Globus pallidus (tissue), 1 donor: ENCODE data around the gene KCNAB1.
A peak's percentile ranks its signal among the peaks of the same experiment; 100 is the strongest.
"Not testable (repeated sequence)": the region's sequence is repeated elsewhere in the genome, so short reads cannot be mapped to it uniquely, and the experiment has no call there.

Experiments
- DNase-seq: peaks from one replicate; pipeline ENCODE4 v3.0.0-alpha.2; 2015; ENCODE audit warnings: low spot score

Gene KCNAB1

GRCh38 chr3:156137397-156137796 is 17.0 kb downstream of the KCNAB1 start:
- not testable (repeated sequence) for DNase-seq

DNA sequence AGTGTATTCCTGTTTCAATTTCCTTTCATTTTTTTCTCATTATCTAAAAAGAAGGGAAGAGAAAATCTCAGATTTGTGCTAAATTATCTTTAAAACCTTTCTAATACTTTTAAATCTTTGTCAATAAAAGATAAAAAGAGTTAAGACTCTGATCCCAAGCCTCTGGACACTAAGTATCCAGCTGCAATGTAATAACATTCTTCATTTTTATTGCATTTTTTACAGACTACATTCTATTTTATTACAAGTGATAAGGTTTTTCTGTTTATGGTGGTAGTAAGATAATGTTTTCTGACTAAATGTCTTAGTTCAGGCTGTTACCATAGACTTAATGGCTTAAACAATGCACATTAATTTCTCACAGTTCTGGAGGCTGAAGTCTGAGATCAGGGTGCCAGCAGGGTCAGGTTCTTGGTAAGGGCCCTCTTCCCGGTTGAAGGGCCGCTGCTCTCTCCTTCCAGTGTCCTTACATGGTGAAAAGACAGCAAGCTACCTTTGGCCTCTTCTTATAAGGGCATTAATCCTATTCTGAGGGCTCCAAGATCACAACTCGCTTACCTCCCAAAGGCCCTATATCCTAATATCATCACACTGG is 19.7 kb downstream of the KCNAB1 start:
- no peak for DNase-seq

DNA sequence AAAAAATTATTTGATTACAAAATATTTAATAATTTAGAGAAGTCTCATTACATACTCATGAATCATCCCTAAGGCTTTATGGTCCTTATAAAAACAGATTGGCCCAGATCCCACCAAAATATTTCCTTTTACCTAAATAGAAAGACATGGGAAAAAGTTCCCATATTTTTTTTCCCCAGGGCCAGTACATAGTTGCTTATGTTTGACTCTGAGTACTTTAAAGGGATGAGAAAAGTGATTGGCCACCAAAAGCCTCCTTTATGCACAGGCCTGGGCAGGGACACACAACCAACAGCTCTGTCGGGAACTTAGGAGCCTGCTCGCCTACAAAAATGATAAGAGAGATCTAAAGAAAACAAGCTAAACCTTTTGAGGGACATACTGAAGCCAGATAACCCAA is 22.3 kb downstream of the KCNAB1 start:
- DNase-seq, result no peak

- DNase-seq, result no peak
Observed at GRCh38 chr3:156143136-156143535, 22.8 kb downstream of the KCNAB1 start.

DNA sequence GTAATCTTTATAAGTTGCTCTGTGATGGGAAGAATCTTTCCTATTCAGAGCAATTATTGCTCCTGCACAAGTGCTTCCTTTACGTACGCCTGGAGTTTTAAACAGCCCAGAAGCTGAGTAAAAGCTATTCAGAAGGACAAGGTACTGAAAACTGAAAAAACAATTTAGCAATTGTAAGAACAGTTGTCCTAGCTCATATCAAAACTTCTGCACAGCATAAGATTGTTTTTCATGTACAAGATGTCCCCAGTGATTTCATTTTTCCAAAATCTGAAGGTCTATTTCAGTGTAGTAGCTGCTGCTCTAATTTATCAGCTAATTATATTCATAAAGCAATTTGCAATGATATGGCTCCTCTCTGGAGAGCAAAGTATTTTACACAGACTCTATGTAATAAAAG is 23.7 kb downstream of the KCNAB1 start:
- DNase-seq, result no peak

- no peak for DNase-seq
Observed at GRCh38 chr3:156145866-156146265, 25.5 kb downstream of the KCNAB1 start.

- no peak for DNase-seq
Observed at GRCh38 chr3:156148345-156148945, 28.1 kb downstream of the KCNAB1 start.

DNA sequence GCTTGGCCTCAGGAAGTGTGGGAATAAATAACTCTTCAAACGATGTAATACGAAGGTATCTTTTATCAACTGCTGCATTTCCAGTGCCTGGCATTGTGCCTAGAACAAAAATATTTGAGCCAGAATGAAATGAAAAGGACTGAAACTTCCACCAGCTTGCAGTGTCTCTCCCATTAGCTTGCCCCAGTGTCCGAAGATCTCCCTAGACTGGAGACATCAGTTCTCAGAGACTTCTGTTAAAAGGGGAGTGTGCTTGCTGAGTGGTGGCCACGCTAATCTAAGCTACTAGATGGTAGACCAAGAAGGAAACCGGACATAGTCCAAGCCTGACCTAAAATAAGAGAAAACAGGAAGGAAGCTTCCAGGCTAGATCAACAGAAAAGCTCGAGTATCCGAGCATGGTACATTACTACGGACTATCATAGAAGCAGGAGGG is 28.6 kb downstream of the KCNAB1 start:
- peak; percentile 37 for DNase-seq

DNA sequence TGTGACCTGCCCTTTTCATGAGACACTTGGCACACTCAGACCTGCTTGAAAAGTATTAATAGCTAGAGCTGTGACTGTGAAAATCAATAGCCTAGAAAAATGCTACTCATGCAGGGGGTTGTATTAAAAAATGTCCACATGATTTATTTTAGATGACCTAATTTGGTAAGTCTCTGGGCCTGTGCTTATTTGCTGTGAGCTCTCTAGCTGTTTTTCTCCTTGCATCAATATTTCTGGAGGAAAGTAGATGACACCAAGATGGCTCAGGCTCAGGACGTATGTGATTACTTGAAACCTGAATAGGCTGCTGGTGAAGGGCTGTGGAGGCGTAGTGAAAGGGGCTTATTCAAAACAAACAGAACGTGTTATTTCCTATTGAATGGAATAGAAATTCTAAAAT is 29.5 kb downstream of the KCNAB1 start:
- peak; percentile 23 for DNase-seq

DNA sequence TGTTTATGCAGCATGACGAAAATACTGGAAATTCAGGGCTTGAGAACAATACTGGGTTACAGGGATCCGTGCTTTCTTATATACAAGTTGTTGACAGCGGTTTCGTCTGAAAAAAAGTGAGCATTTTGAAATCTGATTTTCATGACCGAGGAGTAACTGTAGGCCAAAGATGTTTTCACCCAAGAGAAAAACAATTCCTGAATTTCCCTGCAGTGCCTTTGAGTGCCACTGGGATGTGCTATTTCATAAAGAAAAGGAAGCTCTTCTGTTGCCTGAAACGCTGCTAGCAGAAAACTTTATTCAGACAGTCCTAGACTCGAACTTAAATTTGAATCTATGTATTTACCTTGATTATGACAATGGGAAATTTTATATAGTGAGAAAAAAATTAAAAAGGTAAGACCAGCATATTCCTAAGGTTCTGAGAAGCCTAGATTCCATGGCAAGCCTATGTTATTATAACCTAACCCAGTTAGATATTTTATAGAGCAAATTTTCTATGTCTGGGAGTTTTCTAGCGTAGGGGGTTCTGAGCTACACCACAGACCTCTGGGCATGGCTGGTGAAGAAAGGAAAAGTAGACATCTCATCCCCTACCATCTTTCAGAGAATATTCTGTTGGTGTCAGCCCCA is 30.2 kb downstream of the KCNAB1 start:
- DNase-seq, result peak; percentile 84

- peak; percentile 60 for DNase-seq
Observed at GRCh38 chr3:156151824-156152428, 31.5 kb downstream of the KCNAB1 start.

- DNase-seq, result no peak
Observed at GRCh38 chr3:156158656-156159295, 38.4 kb downstream of the KCNAB1 start.

DNA sequence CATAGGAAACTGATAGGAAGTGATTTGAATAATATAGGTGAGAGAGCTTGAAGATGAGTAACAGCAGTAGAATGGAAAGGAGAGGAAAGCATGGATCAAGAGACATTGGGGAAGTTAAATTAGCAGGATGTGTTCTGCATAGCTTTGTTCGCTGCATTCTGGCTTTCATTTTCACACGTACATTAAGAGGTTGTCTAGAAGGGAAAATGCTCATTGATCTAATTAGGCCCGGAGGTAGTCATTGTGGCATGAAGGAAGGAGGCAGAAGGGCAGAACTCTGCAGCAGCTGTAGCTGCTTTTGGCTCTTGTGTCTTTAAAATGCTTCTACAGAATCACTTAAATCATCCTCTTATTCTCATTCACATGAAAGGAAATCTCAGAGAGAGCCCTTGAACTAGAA is 40.3 kb downstream of the KCNAB1 start:
- no peak for DNase-seq

GRCh38 chr3:156161172-156161571 is 40.8 kb downstream of the KCNAB1 start:
- DNase-seq, result no peak

GRCh38 chr3:156163848-156164247 is 43.5 kb downstream of the KCNAB1 start:
- no peak for DNase-seq

DNA sequence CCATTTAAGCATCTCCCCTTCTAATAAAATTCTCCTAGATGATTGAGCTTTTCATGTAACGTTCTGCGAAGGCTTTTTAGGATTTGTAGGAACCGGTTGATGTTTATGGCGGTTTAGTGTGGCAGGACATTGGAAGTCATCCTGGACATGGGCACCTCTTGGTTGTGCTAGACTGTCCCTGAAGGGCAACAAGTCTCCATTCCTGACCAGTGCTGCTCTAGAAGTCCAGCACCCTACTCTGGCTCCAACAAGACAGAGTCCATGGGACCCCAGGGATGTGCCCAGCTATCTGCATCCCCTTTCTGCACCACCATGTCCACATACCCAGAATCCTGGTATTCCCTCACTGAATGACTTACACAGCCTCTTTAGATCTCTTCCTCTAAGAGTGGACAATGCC is 46.4 kb downstream of the KCNAB1 start:
- no peak for DNase-seq

DNA sequence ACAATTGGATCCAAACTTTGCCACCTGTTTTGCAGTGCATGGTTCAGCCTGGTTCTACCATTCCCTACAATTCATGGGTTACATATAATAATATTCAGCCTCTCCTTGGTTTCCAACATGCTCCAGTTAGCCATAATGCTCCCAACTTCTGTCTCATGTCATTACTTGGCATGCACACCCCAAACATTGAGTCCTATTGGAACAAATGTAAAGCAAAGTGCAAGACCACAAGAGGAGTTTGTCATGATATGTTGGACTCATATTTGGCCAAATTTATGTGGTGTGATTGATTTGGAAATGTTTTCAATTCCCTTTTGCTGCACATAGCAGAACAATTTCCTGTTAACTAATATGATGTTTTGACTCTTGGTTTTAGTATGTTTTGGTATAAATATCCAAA is 50.2 kb downstream of the KCNAB1 start:
- no peak for DNase-seq

DNA sequence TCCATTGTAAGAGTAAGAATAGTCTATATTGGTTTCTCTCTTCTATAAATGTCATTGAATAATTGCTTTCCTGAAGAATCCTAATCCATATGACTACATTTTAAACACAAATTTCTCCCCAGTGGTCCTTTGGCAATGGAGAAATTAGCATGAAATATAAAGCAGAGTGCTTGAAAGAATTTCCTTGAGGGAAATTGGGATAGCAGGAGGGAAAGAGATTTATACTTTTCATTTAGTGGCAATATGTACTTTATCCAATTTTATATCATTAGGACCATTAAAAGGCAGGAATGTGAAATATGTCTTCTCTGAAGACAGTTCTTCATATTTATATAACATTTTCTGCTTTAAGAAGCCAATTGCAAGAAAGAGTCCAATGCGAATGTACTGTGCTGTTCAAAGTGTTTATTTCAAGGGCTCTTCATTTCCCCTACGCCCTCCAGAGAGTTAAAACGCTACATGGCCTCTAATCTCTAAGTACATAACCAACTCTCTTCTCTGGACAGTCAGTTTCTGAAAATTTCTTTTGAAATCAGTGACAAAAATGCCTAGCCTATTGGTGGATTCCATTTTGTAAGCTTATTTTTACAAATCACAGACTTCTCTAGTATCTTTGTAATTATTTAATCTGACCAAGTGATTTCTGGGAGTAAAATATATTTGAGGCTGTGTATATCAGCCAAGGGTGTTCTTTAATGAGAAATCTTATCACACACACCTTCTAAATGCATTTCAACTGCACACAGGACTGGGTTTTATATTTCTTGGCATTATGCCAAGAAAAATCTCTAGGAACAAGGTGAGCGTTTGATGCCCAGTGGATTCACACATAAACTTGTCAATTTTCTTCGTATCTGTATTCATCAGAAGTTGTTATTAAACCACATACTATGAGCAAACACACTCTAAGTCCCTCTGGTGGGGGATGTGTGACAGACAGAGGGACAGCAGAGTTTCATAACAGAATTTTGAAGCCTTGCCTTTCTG is 51.2 kb downstream of the KCNAB1 start:
- DNase-seq, result no peak

DNA sequence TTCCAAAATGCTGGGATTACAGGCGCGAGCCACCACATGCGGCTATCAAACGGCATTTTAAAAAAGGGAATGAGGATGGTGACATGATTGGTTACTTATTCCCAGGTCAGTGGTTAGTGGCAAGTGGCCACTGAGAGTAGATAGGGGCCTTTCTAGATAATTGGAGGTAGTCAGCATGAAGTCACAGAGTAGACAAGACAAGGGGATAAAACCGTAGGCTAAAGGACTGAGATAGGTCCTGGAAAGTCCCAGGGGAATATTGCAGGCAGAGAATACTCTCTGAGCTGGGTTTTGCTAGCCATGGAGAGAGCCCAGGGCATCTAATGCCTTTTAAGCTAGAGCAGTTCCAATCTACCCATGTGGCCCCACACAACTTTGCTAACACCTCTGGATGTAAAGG is 52.2 kb downstream of the KCNAB1 start:
- DNase-seq, result no peak

- DNase-seq, result peak; percentile 53
Observed at GRCh38 chr3:156174229-156174847, 54.0 kb downstream of the KCNAB1 start.

DNA sequence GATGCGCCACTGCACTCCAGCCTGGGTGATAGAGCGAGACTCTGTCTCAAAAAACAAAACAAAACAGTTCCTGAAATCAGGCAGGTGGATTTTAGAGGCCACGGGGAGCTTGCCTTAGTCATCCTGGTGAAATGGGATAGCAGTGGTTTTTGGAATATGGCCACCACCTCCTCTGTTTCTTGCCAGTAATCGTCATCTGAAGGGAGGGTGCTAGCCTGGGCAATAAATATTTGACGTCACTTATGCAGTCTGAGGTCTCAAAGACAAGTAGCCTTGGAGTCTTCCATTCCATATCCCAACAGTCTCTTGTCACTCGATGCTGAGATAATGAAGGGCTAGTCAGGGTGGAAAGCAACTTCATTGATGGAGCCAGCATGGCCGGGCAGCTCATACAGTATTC is 55.2 kb downstream of the KCNAB1 start:
- no peak for DNase-seq
